Measurements from ENCODE around the gene REEP6.
"Not testable (repeated sequence)": the region's sequence is repeated elsewhere in the genome, so short reads cannot be mapped to it uniquely, and the experiment has no call there.

Gene REEP6

GRCh38 chr19:1505991-1506881, 15.3 kb downstream of the REEP6 start:
- DNase-seq (ENCODE audit: low read depth, low spot score) = no peak

GRCh38 chr19:1507192-1507660, 16.2 kb downstream of the REEP6 start:
- DNase-seq (ENCODE audit: low read depth, low spot score) = no peak

DNA sequence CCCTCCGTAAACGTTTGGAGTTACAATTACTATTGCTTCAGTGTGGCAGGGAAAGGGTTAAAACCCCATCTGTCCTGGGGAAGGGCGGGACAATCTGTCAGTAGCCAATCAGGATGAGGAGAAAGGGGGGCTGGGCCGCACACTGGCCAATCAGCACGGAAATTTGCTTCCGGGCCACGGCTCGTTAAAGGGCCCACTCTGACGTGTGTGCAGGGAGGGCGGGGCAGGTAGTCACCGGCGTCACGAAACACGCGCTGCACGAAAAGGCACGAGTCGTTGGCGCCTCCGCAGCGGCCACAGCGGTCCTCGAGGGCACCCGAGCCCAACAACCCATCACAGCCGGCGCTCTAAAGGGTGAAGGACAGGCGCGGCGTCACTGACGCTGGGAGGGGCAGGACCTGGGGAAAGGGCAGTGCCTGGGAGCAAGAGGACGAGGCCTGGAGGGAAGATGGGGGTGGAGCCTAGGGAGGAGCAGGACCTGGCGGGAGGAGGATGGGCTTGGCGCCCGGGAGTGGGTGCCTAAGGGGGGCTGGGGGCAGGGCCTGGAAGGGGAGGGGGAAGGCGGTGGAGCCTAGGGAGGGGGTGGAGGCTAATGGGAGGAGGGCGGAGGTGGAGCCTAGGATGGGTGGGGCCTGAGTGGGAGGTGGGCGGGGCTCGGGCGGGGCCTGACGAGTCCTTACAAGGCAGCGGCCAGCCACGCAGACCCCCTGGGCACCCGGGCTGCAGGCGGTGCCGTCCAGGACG, 17.0 kb downstream of the REEP6 start:
- peak; percentile 86 for DNase-seq (ENCODE audit: low read depth, low spot score)

DNA sequence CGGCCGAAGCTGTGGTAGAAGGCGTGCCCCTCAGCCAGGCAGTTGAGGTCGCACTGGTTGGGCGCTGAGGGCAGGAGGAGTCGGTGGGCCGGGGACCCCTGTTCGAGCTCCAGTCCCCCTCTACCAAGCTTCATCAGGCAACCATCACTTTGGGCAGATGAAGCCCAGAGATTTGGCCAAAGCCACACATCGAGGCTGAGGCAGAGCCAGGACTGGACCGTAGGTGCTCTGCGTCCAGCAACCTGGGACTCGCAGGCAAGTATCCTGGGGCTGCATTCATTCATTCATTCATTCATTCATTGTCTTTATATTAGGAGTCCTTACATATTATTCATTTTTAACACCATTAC, 17.5 kb downstream of the REEP6 start:
- DNase-seq (ENCODE audit: low read depth, low spot score) = no peak

GRCh38 chr19:1509602-1510441, 18.8 kb downstream of the REEP6 start:
- DNase-seq (ENCODE audit: low read depth, low spot score) = no peak

- DNase-seq (ENCODE audit: low read depth, low spot score) = no peak
These were observed 19.4 kb downstream of the REEP6 start for GRCh38 chr19:1510442-1510806.

GRCh38 chr19:1510807-1511206, 19.8 kb downstream of the REEP6 start:
- no peak for DNase-seq (ENCODE audit: low read depth, low spot score)

DNA sequence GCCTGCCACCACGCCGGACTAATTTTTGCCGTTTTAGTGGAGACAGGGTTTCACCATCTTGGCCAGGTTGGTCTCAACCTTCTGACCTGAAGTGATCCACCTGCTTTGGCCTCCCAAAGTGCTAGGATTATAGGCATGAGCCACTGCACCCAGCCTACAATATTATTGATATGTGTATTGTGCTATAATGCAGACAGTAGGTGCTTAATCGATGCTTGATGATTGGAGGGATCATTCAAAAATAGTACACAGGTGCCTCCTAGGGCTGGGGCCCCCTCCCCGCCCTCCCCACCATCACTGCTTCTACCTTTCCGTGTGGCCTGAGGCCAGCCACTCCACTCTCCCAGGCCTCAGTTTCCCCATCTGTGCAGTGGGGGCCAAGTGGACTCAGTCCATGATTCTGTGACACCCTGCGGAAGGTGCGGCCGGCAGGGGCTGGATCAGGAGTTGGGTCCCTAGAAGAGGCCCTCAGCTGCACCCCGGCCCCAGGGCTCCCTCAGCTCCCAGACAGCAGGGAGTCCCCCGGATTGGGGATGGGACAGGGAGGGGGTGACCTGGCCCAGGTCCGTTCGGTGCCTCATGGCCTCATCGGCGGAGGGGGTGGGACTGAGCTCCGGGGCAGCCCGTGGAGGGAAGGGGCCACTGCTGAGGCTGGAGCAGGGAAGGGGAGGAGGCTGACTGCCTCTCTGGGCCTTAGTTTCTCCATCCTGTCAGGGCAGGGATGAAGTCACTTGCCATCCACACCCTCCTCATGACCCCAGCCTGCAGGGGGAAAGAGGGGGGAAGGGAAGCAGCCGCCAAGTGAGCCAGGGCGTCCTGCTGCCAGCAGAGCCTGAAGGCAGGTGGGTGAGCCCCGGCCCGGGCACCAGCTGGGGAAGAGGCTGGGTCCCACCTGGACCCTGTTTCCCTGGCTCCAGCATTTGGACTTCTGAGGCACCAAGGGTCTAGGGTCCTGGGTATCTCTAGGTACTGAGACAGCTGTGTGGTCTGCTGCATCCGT, 20.6 kb downstream of the REEP6 start:
- no peak for DNase-seq (ENCODE audit: low read depth, low spot score)

GRCh38 chr19:1512671-1513498, 21.9 kb downstream of the REEP6 start, which contains the start of gene ADAMTSL5:
Gene ADAMTSL5 (minus strand): TSS chr19:1513019. CDS start chr19:1510943, 2,076 bp downstream.
- peak; percentile 25 for DNase-seq (ENCODE audit: low read depth, low spot score)

GRCh38 chr19:1513499-1514294, 22.7 kb downstream of the REEP6 start:
- peak; percentile 40 for DNase-seq (ENCODE audit: low read depth, low spot score)

GRCh38 chr19:1514295-1514661, 23.3 kb downstream of the REEP6 start:
- DNase-seq (ENCODE audit: low read depth, low spot score) = no peak

DNA sequence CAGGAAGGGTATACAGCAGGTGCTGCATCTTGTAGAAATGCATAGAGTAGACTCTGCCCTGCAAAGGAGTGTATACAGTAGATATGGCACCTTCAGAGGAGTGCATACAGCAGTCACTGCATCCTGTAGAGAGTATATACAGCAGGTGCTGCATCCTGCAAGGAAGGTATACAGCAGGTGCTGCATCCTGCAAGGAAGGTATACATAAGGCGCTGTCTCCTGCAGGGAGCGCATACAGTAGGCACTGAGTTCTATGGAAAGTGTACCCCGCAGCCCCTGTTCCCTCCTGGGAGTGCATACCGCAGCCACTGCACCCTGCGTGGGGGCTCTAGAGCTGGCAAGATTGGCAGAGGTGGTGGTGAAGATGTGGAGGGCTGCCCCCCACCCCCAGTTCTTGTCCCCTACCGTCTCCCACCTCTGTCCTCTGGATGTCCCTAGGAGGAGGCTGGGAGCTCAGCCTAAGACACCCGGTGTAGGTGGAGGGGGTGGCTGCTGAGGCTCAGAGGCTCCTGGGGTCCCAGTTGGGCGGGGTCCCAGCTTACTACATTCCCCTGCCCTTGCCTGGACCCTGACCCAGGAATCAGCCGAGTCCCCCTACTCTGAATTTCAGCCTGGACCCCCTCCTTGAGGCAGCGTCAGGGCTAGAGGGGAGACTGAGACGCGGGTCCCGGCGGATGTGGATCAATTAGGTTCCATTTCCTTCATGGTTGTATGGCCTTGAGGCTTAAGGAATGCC, 24.2 kb downstream of the REEP6 start:
- DNase-seq (ENCODE audit: low read depth, low spot score) = no peak

DNA sequence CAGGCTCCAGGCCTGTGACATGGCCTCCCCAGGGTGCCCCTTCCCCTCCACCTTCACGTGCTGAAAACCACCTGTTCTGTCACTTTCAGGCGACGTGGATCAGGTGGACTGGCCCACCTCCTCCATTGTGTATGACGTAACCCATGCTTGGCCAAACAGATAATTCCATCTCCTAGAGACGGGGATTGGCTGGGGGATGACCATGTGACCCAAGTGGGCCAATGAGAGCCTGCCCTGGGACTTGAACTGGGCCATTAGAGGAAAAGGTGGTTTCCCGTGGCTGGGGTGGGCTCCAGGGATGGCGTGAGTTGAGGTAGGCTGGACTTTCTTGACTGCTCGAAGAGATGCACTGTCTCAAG, 25.4 kb downstream of the REEP6 start:
- DNase-seq (ENCODE audit: low read depth, low spot score) = no peak

DNA sequence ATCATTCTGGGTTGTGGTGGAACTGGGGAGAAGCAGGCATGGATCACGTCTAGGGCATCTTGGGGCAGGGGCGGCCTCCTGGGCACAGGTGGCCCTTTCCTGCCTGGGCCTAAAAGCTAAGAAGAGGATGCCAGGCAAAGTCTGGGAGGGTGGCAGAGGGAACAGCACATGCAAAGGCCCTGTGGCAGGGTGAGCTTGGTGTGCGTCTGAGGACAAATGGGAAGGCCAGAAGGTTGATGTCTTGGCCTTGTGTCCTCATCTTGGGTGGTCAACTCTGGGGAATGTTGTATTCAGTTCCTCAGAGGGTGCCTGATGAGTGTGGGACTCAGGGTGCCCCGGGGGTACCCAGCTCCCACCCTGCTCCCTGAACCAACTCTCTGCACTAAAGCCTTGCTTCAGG, 27.5 kb downstream of the REEP6 start:
- no peak for DNase-seq (ENCODE audit: low read depth, low spot score)

GRCh38 chr19:1519802-1520201, 28.8 kb downstream of the REEP6 start:
- not testable (repeated sequence) for DNase-seq (ENCODE audit: low read depth, low spot score)

DNA sequence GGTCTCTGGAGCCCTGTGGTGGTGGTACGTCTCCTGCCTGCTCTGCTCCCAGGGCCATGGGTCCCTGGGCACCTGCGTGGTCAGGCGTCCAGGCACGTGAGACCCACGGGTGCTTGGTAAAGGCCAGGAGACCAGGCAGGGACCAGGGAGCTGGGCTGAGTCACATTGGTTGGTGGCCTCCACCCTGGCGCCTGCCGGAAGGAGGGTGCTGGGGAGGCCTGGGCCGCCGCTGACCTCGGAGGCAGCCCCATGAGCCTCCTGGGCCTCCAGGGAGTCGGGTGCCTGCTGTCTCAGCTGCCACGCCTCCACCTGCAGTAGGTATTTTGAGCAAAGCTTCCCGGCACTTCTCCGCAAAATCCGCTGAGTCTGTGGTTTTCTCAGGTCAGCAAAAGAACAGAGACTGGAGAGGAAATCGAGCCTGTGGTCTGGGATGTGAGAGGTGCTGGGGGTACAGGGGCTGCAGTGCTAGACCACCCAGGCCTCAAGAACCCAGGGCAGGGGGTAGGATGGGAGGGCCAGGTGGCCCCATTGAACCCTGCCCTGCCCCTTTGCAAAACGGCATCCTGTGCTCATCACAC, 29.3 kb downstream of the REEP6 start:
- DNase-seq (ENCODE audit: low read depth, low spot score) = no peak

- DNase-seq (ENCODE audit: low read depth, low spot score) = no peak
These were observed 30.7 kb downstream of the REEP6 start for GRCh38 chr19:1521636-1522035.

DNA sequence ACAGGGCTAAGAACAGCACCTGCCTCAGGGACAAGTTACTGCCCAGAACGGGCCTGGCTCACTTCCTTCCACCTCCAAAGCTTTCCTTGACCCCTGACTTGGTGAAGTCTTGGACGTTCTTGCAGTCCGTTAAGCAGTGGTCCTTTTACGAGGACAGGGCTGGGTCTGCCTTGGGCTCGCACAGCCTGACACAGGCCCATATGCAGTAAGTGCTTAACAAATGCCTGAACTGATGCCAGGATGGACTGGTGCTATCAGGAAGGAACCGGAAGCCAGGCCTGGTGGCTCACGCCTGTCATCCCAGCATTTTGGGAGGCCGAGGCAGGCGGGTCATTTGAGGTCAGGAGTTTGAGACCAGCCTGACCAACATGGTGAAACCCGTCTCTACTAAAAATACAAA, 31.1 kb downstream of the REEP6 start:
- DNase-seq (ENCODE audit: low read depth, low spot score) = no peak

Data from activated naive CD8-positive, alpha-beta T cell treated with anti-CD3 and anti-CD28 coated beads, Interleukin-2, amount 50 U/mL, for 16 hours (primary cell).